Endothelial cell of umbilical vein (primary cell): Measurements from ENCODE around the gene PCP2. TPM values are rescaled to one million over a fixed set of nuclear protein-coding genes. Genes with fewer than 3 reads are reported as not detected.

Experiments
- BruUV-seq: library from RNA; stranded (reverse); fragments of 400-500 nt; replicated peaks from 2 replicates; lab custom pipeline; 2021; lab: Mats Ljungman, UMichigan
- CTCF ChIA-PET: fragments of 300-600, 350-600 bp; sonication (Branson Sonifier 250); formaldehyde crosslinking; loops from one replicate; lab custom pipeline; 2021; ENCODE audit warnings: antibody characterized with exemption, inconsistent platforms; lab: Charles Lee
- POLR2A ChIA-PET: fragments of 300-600, 350-600 bp; sonication (Branson Sonifier 250); formaldehyde crosslinking; loops from one replicate; lab custom pipeline; 2021; ENCODE audit warnings: antibody characterized with exemption, inconsistent platforms; lab: Charles Lee
- DNase-seq: peaks from one replicate; pipeline ENCODE4 v3.0.0-alpha.2; 2011; ENCODE audit warnings: low read depth, low spot score
- FAIRE-seq: peaks from 2 replicates; lab custom pipeline; 2011; peaks lifted over from hg19 to GRCh38; lab: Jason Lieb, UNC
- H2AFZ ChIP-seq: 2 replicates; pipeline ENCODE4 v1.6.0; 2012; ENCODE audit warnings: low read depth, low read length, control low read depth, inconsistent platforms
- H3K27ac ChIP-seq: 2 replicates; pipeline ENCODE4 v1.5.1; 2011; ENCODE audit warnings: low read depth, mild to moderate bottlenecking, control low read depth, low read length, moderate library complexity; ENCODE audit not compliant: insufficient read depth
- H3K27me3 ChIP-seq, 2 experiments: 2 replicates each; pipeline versions ENCODE4 v1.6.0 to v1.6.1; 2011; ENCODE audit warnings: low read length in 2 of 2, mixed read lengths in 1 of 2; ENCODE audit not compliant: control insufficient read depth in 2 of 2, insufficient read depth in 2 of 2
- H3K36me3 ChIP-seq, 2 experiments: 2 replicates in 1 of 2; 3 replicates in 1 of 2; pipeline ENCODE4 v1.5.1; 2011; ENCODE audit warnings: low read length in 2 of 2, mild to moderate bottlenecking in 1 of 2, moderate library complexity in 1 of 2; ENCODE audit not compliant: control insufficient read depth in 2 of 2, insufficient read depth in 2 of 2; ENCODE audit errors: extremely low read depth in 1 of 2
- H3K4me1 ChIP-seq: 3 replicates; pipeline ENCODE4 v1.5.1; 2011; ENCODE audit warnings: mild to moderate bottlenecking, low read length; ENCODE audit not compliant: control insufficient read depth, insufficient read depth; ENCODE audit errors: extremely low read depth
- H3K4me2 ChIP-seq: 2 replicates; pipeline ENCODE4 v1.6.1; 2011; ENCODE audit warnings: low read length, control low read depth, mixed read lengths; ENCODE audit not compliant: insufficient read depth
- H3K4me3 ChIP-seq, 3 experiments: fragments of 200-600 bp in 1 of 3; sonication (generic), shearing (Covaris generic) in 1 of 3; replicated peaks in 1 of 3; 2 replicates each; pipeline ENCODE4 v1.5.1; 2011 to 2016; ENCODE audit warnings: control low read depth in 3 of 3, low read length in 3 of 3, mild to moderate bottlenecking in 2 of 3, inconsistent platforms in 1 of 3, low read depth in 1 of 3, moderate library complexity in 1 of 3; ENCODE audit not compliant: insufficient read depth in 1 of 3
- H3K79me2 ChIP-seq: 2 replicates; pipeline ENCODE4 v1.6.0; 2012; ENCODE audit warnings: low read length, inconsistent platforms; ENCODE audit not compliant: control insufficient read depth, insufficient read depth
- H3K9ac ChIP-seq: replicated peaks from 2 replicates; pipeline ENCODE3; 2011; ENCODE audit warnings: low read length, control low read depth; ENCODE audit not compliant: insufficient read depth; ENCODE audit errors: extremely low read depth
- H3K9me1 ChIP-seq: replicated peaks from 3 replicates; pipeline ENCODE4 v1.6.0; 2011; ENCODE audit warnings: mild to moderate bottlenecking, low read length; ENCODE audit not compliant: control insufficient read depth, insufficient read depth; ENCODE audit errors: extremely low read depth
- H3K9me3 ChIP-seq: replicated peaks from 2 replicates; pipeline ENCODE4 v1.5.1; 2012; ENCODE audit warnings: low read length, inconsistent platforms; ENCODE audit not compliant: control insufficient read depth, insufficient read depth
- H4K20me1 ChIP-seq: replicated peaks from 2 replicates; pipeline ENCODE3; 2011; ENCODE audit warnings: mild to moderate bottlenecking, low read length; ENCODE audit not compliant: control insufficient read depth, insufficient read depth; ENCODE audit errors: extremely low read depth
- CTCF ChIP-seq, 2 donors: IDR thresholded peaks; 1 replicate in 1 of 2; 2 replicates in 1 of 2; pipeline ENCODE4 v1.5.1; 2011; ENCODE audit warnings: low read length in 2 of 2, mild to moderate bottlenecking in 2 of 2, moderate library complexity in 2 of 2, control low read depth in 1 of 2, inconsistent platforms in 1 of 2, low read depth in 1 of 2; ENCODE audit not compliant: insufficient read depth in 1 of 2; ENCODE audit errors: extremely low read depth in 1 of 2
- EZH2 ChIP-seq: IDR thresholded peaks from 2 replicates; pipeline ENCODE4 v1.6.1; 2012; ENCODE audit warnings: borderline replicate concordance, low read depth, mild to moderate bottlenecking, moderate library complexity, low read length, inconsistent platforms; ENCODE audit not compliant: severe bottlenecking
- FOS ChIP-seq: IDR thresholded peaks from 2 replicates; pipeline ENCODE4 v1.6.1; 2011; ENCODE audit warnings: mild to moderate bottlenecking, low read length, moderate library complexity, borderline replicate concordance; ENCODE audit not compliant: insufficient read depth
- GATA2 ChIP-seq: IDR thresholded peaks from 2 replicates; pipeline ENCODE4 v1.7.0; 2011; ENCODE audit warnings: low read depth, mild to moderate bottlenecking, moderate library complexity, mixed read lengths, low read length; ENCODE audit not compliant: insufficient read length, insufficient read depth
- JUN ChIP-seq: IDR thresholded peaks from 2 replicates; pipeline ENCODE4 v1.6.1; 2011; ENCODE audit warnings: borderline replicate concordance, low read depth; ENCODE audit not compliant: insufficient read length, insufficient read depth
- MAX ChIP-seq: IDR thresholded peaks from 2 replicates; pipeline ENCODE4 v1.6.1; 2011; ENCODE audit not compliant: insufficient read depth, insufficient read length
- MYC ChIP-seq: IDR thresholded peaks from one replicate; pipeline ENCODE4 v1.6.1; 2011; ENCODE audit warnings: mild to moderate bottlenecking, low read depth, low read length
- POLR2A ChIP-seq: IDR thresholded peaks from 2 replicates; pipeline ENCODE4 v1.6.1; 2012; ENCODE audit warnings: low read depth, mild to moderate bottlenecking, control low read depth, low read length
- dilution Hi-C: fragments of 300-500 bp; cut with MboI; formaldehyde crosslinking; loops from one replicate; pipeline ENCODE4 v1.15.0; 2019; ENCODE audit warnings: low sequenced_read_pairs; ENCODE audit not compliant: extremely low pct_ligation_motif_present
- intact Hi-C: fragments of 100-400 bp; cut with micrococcal nuclease; formaldehyde crosslinking; loops from one replicate; pipeline ENCODE4 v1.10.0; 2022
- polyA plus RNA-seq, 4 experiments: library from polyadenylated mRNA; depleted of rRNA in 3 of 4; stranded (reverse) in 3 of 4; unstranded in 1 of 4; fragments of >200 nt; gene quantifications; 2 replicates each; pipeline versions ENCODE4 v1.2.1 to v1.2.3, GENCODE V29; 2011 to 2012; ENCODE audit warnings: missing spikeins in 1 of 4
- total RNA-seq: library from RNA; stranded (reverse); gene quantifications from 2 replicates; pipeline ENCODE4 v1.2.3, GENCODE V29; 2021

The PCP2 gene
- total and polyA plus RNA-seq, 2 donors (not counting 3 experiments of a cell fraction or from before 2014, with no cell fraction given): not detected

- Histone ChIP-seq H3K9ac (no peak overlapping the region), H3K9me1 (no peaks in the 10 kb centered on the region), H3K4me2 (no peak overlapping the region), H4K20me1 (no peaks in the 10 kb centered on the region), H2AFZ (no peak overlapping the region), H3K36me3 (no peaks in the 10 kb centered on the region), H3K27ac (no peak overlapping the region), H3K4me3 (no peak overlapping the region), H3K79me2 (no peaks in the 10 kb centered on the region), H3K27me3 (no peaks in the 10 kb centered on the region), H3K4me1 (peaks cover 7% of the 10 kb centered on the region), H3K9me3 (no peaks in the 10 kb centered on the region)
- dilution Hi-C loops (no loop called here), intact Hi-C loops (no loop called here)
- no TSS peak for BruUV-seq
- TF ChIP-seq GATA2 (no peak), JUN (no peak), EZH2 (no peak), CTCF (IDR thresholded peaks at IDR 0.05; ENCODE audit: extremely low read depth in 1 of 2, insufficient read depth in 1 of 2, low read depth in 1 of 2, low read length in 2 of 2) (no peak), MYC (no peak), MAX (peak; percentile 62), FOS (no peak), POLR2A (no peak)
- FAIRE-seq (no peak), DNase-seq (no peak)
- ChIA-PET POLR2A (no interaction called here), CTCF (no interaction called here)
Measured at GRCh38 chr19:7639863-7640348, 6.4 kb upstream of the PCP2 start.
